ENCODE results near the gene SINHCAF. TPM values are rescaled to one million over a fixed set of nuclear protein-coding genes. Genes with fewer than 3 reads are reported as not detected.

SINHCAF gene
- total RNA-seq, 1 donor from 2014 or later, result 136 TPM

GRCh38 chr12:31331242-31331641 lies 5.3 kb upstream of the SINHCAF start:
- no peak for DNase-seq

GRCh38 chr12:31326736-31327659 lies 1.0 kb upstream of the SINHCAF start:
- DNase-seq, result no peak

DNA sequence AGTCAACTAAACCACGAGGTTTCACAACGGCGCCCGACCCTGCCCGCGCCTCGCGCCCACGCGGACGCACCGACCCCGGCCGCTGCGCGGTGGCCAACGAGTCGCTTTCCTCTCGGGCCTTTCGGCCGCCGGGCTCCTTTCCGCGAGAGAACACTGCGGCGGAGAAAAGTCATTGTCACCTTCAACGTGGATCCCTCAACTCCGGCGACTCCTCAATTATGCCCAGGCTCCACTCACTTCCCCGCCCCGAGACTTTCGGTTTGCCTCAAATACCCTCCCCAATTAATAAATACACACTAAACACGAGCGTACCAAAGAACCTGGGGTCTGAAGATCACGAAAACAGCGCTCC lies 450 bp downstream of the SINHCAF start:
- DNase-seq, result no peak

DNA sequence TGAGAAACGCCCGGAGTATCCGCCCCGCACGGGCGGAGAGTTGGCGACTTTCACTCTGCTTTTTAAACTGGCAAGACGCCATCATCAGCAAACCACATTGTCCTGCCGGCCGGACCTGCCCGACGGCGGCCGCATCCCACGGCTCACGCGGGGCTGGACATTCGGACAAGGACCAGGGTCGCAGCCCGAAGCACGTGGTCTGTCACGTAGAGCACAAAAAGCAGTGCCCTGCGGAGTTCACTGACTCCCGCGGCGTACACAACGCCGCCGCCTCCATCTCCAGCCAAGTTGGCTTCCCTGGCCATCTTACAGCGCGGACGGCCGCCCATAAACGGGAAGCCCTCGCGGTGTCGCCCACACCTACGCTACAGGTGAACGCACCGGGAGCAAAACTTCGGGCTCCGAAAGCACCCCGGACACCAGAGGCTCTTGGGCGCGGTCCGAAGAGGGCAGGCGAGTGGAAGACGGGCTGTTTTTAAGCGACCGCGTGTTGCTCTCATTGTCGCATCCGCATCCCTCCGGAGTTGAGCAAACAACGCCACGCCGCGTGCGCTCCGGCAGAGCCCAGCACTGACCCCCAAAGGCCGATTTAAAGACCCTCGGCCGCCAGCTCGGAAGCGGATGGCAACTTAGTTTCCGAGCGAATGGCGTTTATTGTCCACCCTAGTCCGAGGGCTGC lies 966 bp downstream of the SINHCAF start:
- peak; percentile 63 for DNase-seq

DNA sequence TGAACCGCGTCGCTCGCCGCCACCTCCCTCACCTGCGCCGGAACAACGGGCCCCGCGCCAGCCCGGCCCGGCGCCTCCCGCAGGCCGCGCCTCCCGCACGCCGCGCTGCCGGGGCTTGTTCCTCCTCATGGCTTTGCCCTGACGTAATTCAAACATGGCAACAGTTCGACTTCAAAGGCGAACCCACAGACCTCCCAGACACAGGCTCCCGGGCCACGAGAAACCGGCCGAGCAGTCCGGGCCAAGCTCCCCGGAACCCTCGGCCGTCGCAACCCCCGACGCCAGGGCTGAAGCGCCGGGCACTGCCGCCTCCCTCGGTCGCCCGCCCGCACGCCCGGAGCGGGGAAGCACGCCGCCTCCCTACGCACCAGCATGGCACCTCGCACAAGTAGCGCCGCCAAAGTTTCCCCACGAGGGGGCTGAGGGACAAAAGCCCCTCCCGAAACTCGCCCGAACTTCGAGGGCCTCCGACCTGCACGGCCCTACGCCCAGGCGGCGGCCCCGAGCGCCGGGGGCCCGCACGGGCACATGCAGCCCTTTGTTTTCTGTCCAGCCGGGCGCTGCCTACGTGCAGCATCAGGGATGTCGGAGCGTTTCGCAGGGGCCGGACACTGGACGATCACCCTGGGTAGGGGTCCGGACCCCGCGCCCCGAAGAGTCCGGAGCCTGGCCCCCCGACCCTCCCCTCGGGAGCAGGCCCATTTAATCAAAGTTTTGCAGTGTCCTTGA lies 1.7 kb downstream of the SINHCAF start:
- DNase-seq, result peak; percentile 85

- peak; percentile 42 for DNase-seq
Measured at GRCh38 chr12:31323391-31324115, 2.4 kb downstream of the SINHCAF start.

GRCh38 chr12:31322801-31323207 lies 3.1 kb downstream of the SINHCAF start:
- peak; percentile 77 for DNase-seq

GRCh38 chr12:31321897-31322228 lies 4.1 kb downstream of the SINHCAF start:
- DNase-seq, result peak; percentile 60

GRCh38 chr12:31321186-31321896 lies 4.6 kb downstream of the SINHCAF start:
- no peak for DNase-seq

DNA sequence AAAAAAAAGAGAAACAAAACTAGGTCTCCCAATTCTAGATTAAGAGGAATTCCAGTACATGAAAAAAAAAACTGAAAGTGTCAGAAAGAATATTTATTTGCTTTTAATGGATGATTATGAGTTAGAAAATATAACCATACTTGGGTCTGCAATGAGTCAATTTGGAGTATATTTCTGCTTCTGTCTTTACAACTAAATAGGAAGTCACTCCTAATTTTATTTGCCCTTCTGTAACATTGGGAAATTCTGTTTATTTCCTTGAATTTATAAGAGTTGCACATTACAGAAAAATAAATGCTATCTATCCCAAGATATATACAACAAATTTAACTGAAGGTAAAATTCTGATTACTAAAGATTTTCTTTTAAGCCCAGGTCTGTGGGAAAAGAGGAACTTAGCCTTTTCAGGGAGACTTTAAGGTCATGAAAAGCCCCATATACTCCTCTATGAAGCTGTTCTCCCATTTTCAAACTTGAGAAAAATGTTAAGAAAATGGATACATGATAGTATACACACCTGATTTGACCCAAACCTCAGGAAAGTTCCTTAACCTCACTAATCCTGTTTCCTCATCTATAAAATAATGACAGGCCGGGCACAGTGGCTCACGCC lies 7.2 kb downstream of the SINHCAF start:
- DNase-seq, result no peak

GRCh38 chr12:31317471-31318395 lies 8.2 kb downstream of the SINHCAF start:
- peak; percentile 41 for DNase-seq

DNA sequence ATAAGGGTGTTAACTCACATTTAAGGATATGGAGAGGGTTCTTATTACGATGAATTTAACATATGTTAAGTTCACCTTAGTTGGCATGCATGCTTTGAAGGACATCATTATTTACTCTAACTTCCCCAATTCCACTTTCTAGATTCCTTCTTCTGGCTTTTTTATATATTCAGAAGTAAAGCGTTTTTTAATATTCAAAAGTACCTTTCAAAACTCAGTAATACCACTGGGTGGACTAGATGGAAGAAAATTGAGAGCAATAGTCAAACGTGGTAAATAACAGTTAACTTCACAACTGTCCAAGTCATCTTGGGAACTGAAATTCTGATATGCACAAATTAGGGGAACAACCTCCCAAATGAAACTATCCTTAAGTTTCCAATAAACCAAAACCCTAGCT lies 9.1 kb downstream of the SINHCAF start:
- no peak for DNase-seq

- no peak for DNase-seq
Measured at GRCh38 chr12:31315784-31316465, 10.0 kb downstream of the SINHCAF start.

GRCh38 chr12:31315044-31315715 lies 10.8 kb downstream of the SINHCAF start:
- DNase-seq, result no peak

DNA sequence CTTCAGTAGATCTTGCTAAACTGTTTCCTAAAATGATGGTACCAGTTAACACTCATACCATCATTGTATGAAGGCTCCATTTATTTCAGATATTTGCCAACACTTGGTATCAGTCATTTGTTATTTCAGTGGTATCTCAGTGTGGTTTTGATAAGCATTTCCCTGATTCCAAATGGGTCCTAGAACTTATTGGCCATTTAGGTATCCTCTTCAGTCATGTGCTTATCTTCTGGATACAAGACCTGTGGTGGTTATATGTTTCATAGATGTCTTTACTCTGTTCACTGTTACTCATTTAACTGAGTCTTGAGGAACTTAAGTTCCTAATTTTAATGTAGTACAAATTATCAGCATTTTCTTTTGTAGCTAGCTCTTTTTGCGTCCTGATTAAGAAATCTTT lies 13.5 kb downstream of the SINHCAF start:
- no peak for DNase-seq

DNA sequence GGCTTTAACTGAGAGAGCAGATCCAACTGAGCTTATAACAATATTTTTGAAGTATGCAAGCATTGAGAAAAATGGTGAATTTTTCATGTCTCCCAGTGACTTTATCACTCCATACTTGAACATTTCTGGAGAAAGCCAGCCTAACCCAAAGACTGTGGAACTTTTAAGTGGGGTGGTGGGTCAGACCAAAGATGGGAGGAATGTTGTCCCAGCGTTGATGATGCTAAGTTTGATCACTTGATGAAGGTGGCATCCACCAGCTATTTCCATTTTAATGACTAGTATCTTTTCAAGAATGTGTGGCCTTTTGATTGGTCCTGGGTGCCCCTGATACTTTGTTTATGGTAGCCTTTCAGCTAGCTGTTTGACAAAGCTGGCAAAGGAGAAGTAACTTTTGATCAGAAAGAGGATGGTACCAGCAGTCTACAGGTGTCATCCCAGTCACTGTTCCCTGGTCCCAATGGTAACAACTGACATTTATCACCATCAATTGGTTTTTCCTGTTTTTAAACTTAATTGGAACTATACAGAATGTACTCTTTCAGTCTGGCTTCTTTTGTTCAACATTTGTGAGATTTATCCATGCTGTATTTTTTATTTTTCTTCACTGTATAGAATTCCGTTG lies 14.2 kb downstream of the SINHCAF start:
- no peak for DNase-seq

- DNase-seq, result no peak
Measured at GRCh38 chr12:31310488-31310887, 15.5 kb downstream of the SINHCAF start.

DNA sequence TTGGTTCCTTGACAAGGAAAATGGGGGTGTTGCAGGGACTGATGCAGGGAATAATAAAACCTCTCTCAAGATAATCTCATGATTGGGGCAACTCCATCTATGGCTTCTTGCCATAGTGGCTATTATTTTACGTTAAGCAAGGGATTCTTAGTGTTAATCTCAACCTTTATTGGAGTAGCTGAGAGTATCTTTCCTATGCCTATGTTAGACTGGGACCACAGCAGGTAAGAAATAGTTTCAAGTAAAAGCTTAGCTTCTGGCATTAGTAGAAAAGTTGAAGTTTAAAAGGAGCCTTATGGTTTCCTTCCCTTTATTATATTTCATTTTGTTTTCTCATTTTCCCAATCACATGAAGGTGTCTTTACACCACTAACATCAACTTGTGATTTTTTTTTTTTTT lies 16.7 kb downstream of the SINHCAF start:
- DNase-seq, result no peak

GRCh38 chr12:31308116-31308515 lies 17.8 kb downstream of the SINHCAF start:
- DNase-seq, result no peak
